HCT116 (cell line): ENCODE measurements around the gene NFKBIZ.

ENCODE experiments used
- ATF3 ChIP-seq: IDR thresholded peaks from 2 replicates; pipeline ENCODE4 v1.6.1; 2012
- CTCF ChIP-seq, 3 experiments: fragments of 200-600 bp in 1 of 3; sonication (generic) in 1 of 3; IDR thresholded peaks in 2 of 3; conservative IDR thresholded peaks in 1 of 3; 2 replicates each; pipeline ENCODE4 v1.5.1; 2012 to 2017; ENCODE audit warnings: low read depth in 2 of 3, low read length in 2 of 3, antibody characterized with exemption in 1 of 3, borderline replicate concordance in 1 of 3, control low read depth in 1 of 3, mild to moderate bottlenecking in 1 of 3, mixed read lengths in 1 of 3, mixed run types in 1 of 3, moderate library complexity in 1 of 3; ENCODE audit not compliant: insufficient read depth in 1 of 3
- EGR1 ChIP-seq: IDR thresholded peaks from 2 replicates; pipeline ENCODE4 v1.6.1; 2012; ENCODE audit warnings: low read depth
- EZH2 ChIP-seq: fragments of 200-600 bp; sonication (generic); IDR thresholded peaks from 2 replicates; pipeline ENCODE4 v1.6.1; 2017; ENCODE audit warnings: antibody characterized with exemption, mixed run types
- EZH2phosphoT487 ChIP-seq: fragments of 200-600 bp; IDR thresholded peaks from 2 replicates; pipeline ENCODE4 v1.6.1; 2018; ENCODE audit warnings: antibody characterized with exemption, borderline replicate concordance
- POLR2A ChIP-seq: IDR thresholded peaks from 2 replicates; pipeline ENCODE4 v1.7.0; 2011; ENCODE audit warnings: borderline replicate concordance; ENCODE audit not compliant: insufficient read depth, insufficient read length; ENCODE audit errors: extremely low read depth
- POLR2AphosphoS5 ChIP-seq: IDR thresholded peaks from 2 replicates; pipeline ENCODE4 v1.6.1; 2011; ENCODE audit warnings: mild to moderate bottlenecking, low read depth, low read length, moderate library complexity

- TF ChIP-seq CTCF (IDR thresholded peaks at IDR 0.05 in 2 of 3, conservative IDR thresholded peaks at IDR 0.05 in 1 of 3; ENCODE audit: borderline replicate concordance in 1 of 3, insufficient read depth in 1 of 3, low read depth in 2 of 3, low read length in 2 of 3) (no peak), POLR2A (no peak), EZH2 (no peak), ATF3 (no peak), EGR1 (no peak), POLR2AphosphoS5 (no peak), EZH2phosphoT487 (no peak)
Measured at GRCh38 chr3:101833446-101833974, 15.8 kb upstream of the NFKBIZ start.
